C4-2B (cell line): ENCODE data around the gene VEPH1.

Source experiments
- H3K27ac ChIP-seq: fragments of 450-650 bp; 2 replicates; pipeline ENCODE4 v1.5.1; 2017
- CTCF ChIP-seq: fragments of 450-650 bp; conservative IDR thresholded peaks from 2 replicates; pipeline ENCODE4 v1.5.1; 2017; ENCODE audit warnings: mild to moderate bottlenecking
- ZFX ChIP-seq: fragments of 450-650 bp; IDR thresholded peaks from 2 replicates; pipeline ENCODE4 v1.6.1; 2017

VEPH1 gene

GRCh38 chr3:157242836-157243235, 260.4 kb downstream of the VEPH1 start:
- TF ChIP-seq CTCF (no peak), ZFX (no peak)
- no peak overlapping the region for H3K27ac ChIP-seq

- no peak for TF ChIP-seq ZFX
- TF ChIP-seq CTCF: no peak
- H3K27ac ChIP-seq: no peak overlapping the region
Measured at GRCh38 chr3:157241599-157241998, 261.6 kb downstream of the VEPH1 start.

DNA sequence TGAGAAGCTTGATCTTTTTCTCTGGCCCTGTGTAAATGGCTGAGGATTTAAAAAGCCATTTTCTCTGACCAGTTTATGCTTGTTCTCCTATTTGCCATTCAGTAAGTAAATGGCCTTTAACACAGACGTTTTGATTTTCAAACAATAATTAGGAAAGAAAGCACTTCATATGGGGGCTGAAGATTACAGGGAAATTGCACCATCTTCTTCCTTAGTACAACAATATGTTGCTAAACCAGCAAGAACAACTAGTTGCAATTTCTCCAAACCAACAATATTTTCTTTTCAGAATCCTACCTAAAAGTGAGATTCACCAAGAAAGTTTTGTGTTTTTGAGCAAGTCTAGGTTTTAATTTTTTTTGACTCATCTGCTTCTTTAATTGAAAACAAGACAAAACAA, 262.8 kb downstream of the VEPH1 start:
- TF ChIP-seq ZFX (no peak), CTCF (no peak)
- no peak overlapping the region for H3K27ac ChIP-seq

DNA sequence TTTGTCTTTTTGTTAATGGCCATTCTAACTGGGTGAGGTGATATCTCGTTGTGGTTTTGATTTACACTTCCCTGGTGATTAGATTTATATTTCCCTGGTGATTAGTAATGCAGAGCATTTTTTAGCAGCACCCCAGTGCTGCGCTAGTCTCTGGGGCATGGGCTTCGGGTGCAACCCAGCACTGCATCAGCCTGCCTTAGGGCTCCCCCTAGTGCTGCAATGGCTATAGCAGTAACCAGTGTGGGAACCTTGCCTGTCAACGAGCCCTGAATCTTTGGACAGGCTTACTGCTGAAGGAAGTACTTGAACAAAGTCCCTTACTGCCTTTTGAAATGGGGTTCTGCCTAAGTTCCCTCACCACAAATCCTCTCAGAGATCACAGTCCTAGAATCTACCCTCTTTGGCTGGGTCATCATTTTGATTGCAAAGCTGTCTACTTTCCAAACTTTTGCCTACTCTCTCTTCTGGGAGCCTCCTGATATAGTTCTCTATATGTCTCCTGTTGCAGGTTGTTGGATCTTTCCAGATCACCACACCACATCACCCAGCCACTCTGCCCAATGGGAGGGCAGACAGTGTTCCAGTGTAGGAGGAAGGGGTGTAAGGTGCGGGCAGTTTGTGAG, 264.0 kb downstream of the VEPH1 start:
- H3K27ac ChIP-seq: no peak overlapping the region
- TF ChIP-seq ZFX (no peak), CTCF (peak; percentile 99)

DNA sequence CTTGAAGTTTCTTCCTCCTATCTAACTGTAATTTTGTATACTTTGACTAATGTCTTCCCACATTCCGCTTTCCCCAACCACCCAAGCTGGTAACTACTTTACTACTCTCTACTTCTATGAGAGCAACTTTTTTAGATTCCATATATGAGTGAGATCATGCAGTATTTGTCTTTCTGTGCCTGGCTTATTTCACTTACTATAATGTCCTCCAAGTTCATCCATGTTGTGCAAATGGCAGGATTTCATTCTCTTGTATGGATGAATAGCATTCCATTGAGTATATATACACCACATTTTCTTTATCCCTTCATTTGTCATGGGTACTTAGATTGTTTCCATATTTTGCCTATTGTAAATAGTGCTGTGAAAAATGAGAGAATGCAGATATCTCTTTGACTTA, 264.8 kb downstream of the VEPH1 start:
- no peak for TF ChIP-seq CTCF
- no peak for TF ChIP-seq ZFX

DNA sequence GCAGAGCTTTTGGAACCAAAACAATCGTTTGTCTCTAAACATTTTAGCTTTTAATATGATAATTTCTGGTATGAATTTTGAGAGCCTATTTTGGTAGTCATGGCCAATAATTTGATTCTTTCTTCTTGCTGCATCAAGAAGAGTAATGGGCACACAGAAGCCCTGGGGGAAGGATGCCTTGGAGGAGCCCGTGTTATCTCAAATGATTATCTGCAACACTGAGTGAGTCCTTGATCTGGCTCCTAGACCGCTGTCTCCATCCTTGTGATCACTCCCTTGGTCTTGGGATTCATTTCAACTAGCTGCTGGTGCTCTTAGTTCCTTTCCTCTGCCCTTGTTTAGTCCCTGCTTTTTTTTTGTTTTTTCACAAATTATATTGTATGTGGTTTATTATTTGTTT, 265.3 kb downstream of the VEPH1 start:
- no peak overlapping the region for H3K27ac ChIP-seq
- TF ChIP-seq CTCF (no peak), ZFX (no peak)

More for the DNA sequence above, 264.8 kb downstream of the VEPH1 start:
- no peak overlapping the region for H3K27ac ChIP-seq

GRCh38 chr3:157235291-157235690, 267.9 kb downstream of the VEPH1 start:
- H3K27ac ChIP-seq: no peak overlapping the region
- TF ChIP-seq ZFX (no peak), CTCF (no peak)
